Prostate gland (tissue), 2 donors: ENCODE measurements around the gene RAB7A. TPM values are rescaled to one million over a fixed set of nuclear protein-coding genes. Genes with fewer than 3 reads are reported as not detected.

ENCODE experiments used
- DNase-seq: peaks from one replicate; pipeline ENCODE4 v3.0.0-alpha.2; 2019; ENCODE audit warnings: low spot score
- H3K27ac ChIP-seq, 2 donors: fragments of 200-600 bp; sonication (generic); 2 replicates each; pipeline ENCODE4 v1.5.1; 2017 to 2019
- H3K27me3 ChIP-seq: fragments of 200-600 bp; sonication (generic); replicated peaks from 2 replicates; pipeline ENCODE4 v1.5.1; 2019; ENCODE audit not compliant: insufficient read depth
- H3K36me3 ChIP-seq, 2 donors: fragments of 200-600 bp; sonication (generic); 1 replicate in 1 of 2; 2 replicates in 1 of 2; pipeline versions ENCODE4 v1.5.1 to v1.8.1; 2017 to 2019
- H3K4me1 ChIP-seq: fragments of 200-600 bp; sonication (generic); replicated peaks from 2 replicates; pipeline ENCODE4 v1.5.1; 2019
- H3K4me3 ChIP-seq, 2 donors: fragments of 200-600 bp; sonication (generic); 2 replicates each; pipeline ENCODE4 v1.5.1; 2017 to 2019
- H3K9me3 ChIP-seq: fragments of 200-600 bp; sonication (generic); 2 replicates; pipeline ENCODE4 v1.5.1; 2017
- CTCF ChIP-seq, 4 experiments: fragments of 200-600 bp in 2 of 4; fragments of 450-650 bp in 2 of 4; sonication (generic) in 2 of 4; IDR thresholded peaks; 1 replicate in 3 of 4; 2 replicates in 1 of 4; pipeline ENCODE4 v1.5.1; 2016 to 2019; ENCODE audit warnings: antibody characterized with exemption in 4 of 4, mild to moderate bottlenecking in 2 of 4, moderate library complexity in 2 of 4
- POLR2A ChIP-seq: fragments of 450-650 bp; IDR thresholded peaks from one replicate; pipeline ENCODE4 v1.6.1; 2016; ENCODE audit warnings: antibody characterized with exemption, mild to moderate bottlenecking
- POLR2AphosphoS5 ChIP-seq: sonication (generic); formaldehyde crosslinking; IDR thresholded peaks from one replicate; pipeline ENCODE4 v1.6.1; 2017; ENCODE audit warnings: antibody characterized with exemption
- WGBS: methylation state at CpG from one replicate; pipeline ENCODE4 v1.1.5; 2018; 5-methylcytosine and 5-hydroxymethylcytosine counted together
- intact Hi-C: fragments of 100-400 bp; cut with DNase I; formaldehyde crosslinking; loops from one replicate; pipeline ENCODE4 v1.14.2; 2022
- total RNA-seq, 2 donors: library from RNA; depleted of rRNA; stranded (reverse); fragments of >200 nt; gene quantifications; one replicate each; pipeline ENCODE4 v1.1.0, GENCODE V29; 2016

Gene RAB7A
- total RNA-seq, 2 donors from 2014 or later, result 88.2 to 125 TPM

- DNase-seq, result no peak
- TF ChIP-seq POLR2AphosphoS5, result no peak
- TF ChIP-seq POLR2A, result no peak
- TF ChIP-seq CTCF (IDR thresholded peaks at IDR 0.05), result no peak
- no peak overlapping the region for H3K27ac ChIP-seq
- intact Hi-C loops, result no loop called here
- H3K9me3 ChIP-seq, result no peaks in the 10 kb centered on the region
- WGBS, result 70% methylated on average over 3 of the region's 3 CpGs
- no peak overlapping the region for H3K4me3 ChIP-seq
- H3K4me1 ChIP-seq, result no peaks in the 10 kb centered on the region
- no peaks in the 10 kb centered on the region for H3K36me3 ChIP-seq
- no peaks in the 10 kb centered on the region for H3K27me3 ChIP-seq
Measured at GRCh38 chr3:128786434-128787020, 60.5 kb downstream of the RAB7A start.

- 69% methylated on average over 12 of the region's 12 CpGs for WGBS
- no peaks in the 10 kb centered on the region for H3K4me1 ChIP-seq
- H3K27me3 ChIP-seq, result no peaks in the 10 kb centered on the region
- H3K9me3 ChIP-seq, result no peaks in the 10 kb centered on the region
- no peak overlapping the region for H3K4me3 ChIP-seq
- H3K27ac ChIP-seq, result no peak overlapping the region
- intact Hi-C loops, result no loop called here
- H3K36me3 ChIP-seq, result no peaks in the 10 kb centered on the region
- DNase-seq, result peak; percentile 31
- TF ChIP-seq CTCF (IDR thresholded peaks at IDR 0.05) (peak; percentile 11 to 51 (median 26)), POLR2AphosphoS5 (peak; percentile 34), POLR2A (no peak)
Measured at GRCh38 chr3:128787256-128788253, 61.6 kb downstream of the RAB7A start.

DNA sequence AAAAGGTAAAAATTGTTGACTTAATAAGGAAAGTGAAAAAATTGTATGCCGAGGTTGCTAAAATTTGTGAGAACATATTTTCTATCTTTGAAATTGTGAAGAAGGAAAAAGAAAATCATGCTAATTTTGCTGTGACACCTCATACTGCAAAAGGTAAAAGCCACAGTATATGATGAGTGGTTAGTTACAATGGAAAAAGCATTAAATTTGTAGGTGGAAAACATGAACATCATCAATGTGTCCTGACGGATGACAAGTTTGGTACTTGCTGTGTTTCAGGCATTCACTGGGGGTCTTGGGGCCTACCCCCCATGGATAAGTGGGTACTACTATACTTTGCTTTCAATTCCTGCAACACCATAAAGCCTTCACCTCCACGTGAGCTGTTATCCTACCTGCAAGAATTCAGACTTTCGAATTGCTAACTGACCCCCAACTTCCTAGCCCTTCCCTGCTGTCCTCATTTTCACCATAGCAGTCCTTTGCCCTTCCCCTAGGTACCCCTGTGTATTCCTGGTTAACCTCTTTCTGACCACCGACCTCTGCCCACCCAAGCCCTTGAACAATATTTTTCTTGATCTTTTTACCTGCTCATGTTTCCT, 62.4 kb downstream of the RAB7A start:
- no peaks in the 10 kb centered on the region for H3K4me1 ChIP-seq
- intact Hi-C loops, result no loop called here

DNA sequence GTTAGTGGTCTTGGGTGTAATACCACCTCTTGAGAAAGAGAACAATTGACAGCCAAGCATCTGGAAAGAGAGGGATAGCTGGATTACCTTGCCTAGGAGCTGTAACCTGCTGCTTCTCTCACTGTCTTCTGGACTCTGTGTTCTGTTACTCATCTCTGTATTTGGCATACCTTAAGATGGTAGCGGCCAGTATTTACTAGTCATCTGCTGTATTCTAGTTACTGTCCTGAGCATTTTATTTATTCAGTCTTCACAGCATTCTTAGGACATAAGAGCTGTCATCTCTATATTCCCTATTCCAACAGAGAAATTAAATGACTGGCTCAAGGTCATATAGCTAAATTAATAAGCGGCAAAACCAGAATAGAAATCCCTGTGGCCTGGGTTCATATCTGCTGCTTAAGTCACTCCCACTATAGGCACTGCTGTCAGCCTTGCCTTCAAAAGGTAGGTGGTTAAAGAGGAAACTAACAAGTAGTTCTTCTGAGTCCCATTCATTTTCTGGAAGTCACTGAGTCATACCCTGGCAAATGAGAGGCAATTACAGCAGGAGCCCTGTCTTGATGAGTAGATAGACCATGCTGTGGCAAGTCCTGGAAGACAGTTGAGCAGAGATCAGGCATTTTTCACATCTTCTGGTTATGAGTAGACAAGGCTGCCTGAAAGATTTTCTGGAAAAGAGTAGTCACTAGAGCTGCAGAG, 68.2 kb downstream of the RAB7A start:
- WGBS, result 90% methylated on average over 2 of the region's 2 CpGs
- Histone ChIP-seq H3K27ac (no peak overlapping the region), H3K4me1 (no peaks in the 10 kb centered on the region), H3K9me3 (no peaks in the 10 kb centered on the region), H3K36me3 (peaks cover 0 to 11% of the 10 kb centered on the region in 2 donors), H3K27me3 (no peaks in the 10 kb centered on the region), H3K4me3 (no peak overlapping the region)
- TF ChIP-seq POLR2A (no peak), POLR2AphosphoS5 (no peak), CTCF (IDR thresholded peaks at IDR 0.05) (no peak)
- intact Hi-C loops, result loop anchor here (2.0 to 5.0 kb wide), 2 partner anchors 67 to 113 kb away; partner anchors contain the start of gene RAB7A
- DNase-seq, result no peak

More for the DNA sequence above, 62.4 kb downstream of the RAB7A start:
- DNase-seq, result no peak
- Histone ChIP-seq H3K27ac (no peak overlapping the region), H3K4me3 (no peak overlapping the region), H3K36me3 (no peaks in the 10 kb centered on the region), H3K27me3 (no peaks in the 10 kb centered on the region), H3K9me3 (no peaks in the 10 kb centered on the region)
- TF ChIP-seq POLR2A (no peak), CTCF (IDR thresholded peaks at IDR 0.05) (no peak), POLR2AphosphoS5 (no peak)
- 91% methylated on average over 5 of the region's 5 CpGs for WGBS
